Measurements from ENCODE around the gene PPP1R12A.

GRCh38 chr12:79919762-79920161, 15.1 kb downstream of the PPP1R12A start:
- TF ChIP-seq CTCF (conservative IDR thresholded peaks at IDR 0.05) (no peak), ZFX (IDR thresholded peaks at IDR 0.05) (no peak)

All from C4-2B (cell line).